Left ventricle myocardium superior (tissue), 1 donor: ENCODE data around the gene SIRT1. TPM values are rescaled to one million over a fixed set of nuclear protein-coding genes. Genes with fewer than 3 reads are reported as not detected.
"Not testable (repeated sequence)": the region's sequence is repeated elsewhere in the genome, so short reads cannot be mapped to it uniquely, and the experiment has no call there.

Experiments
- ATAC-seq: fragments of 200-7000 bp; cut with Tn5 transposase; one replicate; pipeline ENCODE4 v1.9.1; 2020; ENCODE audit warnings: mild to moderate bottlenecking, moderate library complexity
- DNase-seq: peaks from one replicate; pipeline ENCODE4 v3.0.0-alpha.2; 2020
- intact Hi-C: fragments of 100-400 bp; cut with micrococcal nuclease; formaldehyde crosslinking; loops from one replicate; pipeline ENCODE4 v1.11.0; 2022
- total RNA-seq: library from RNA; stranded (reverse); fragmentation: NEBNext Ultra II Directional; extraction: Animal tissue kit (Norgen Biotek cat#: 25700); gene quantifications from one replicate; pipeline ENCODE4 v1.2.1, GENCODE V29; 2021
- donor health status: DM: no; HTN: yes; CAD: no; lungs with severe emphysema.

SIRT1 gene
- total RNA-seq, 1 donor from 2014 or later: 16.5 TPM

- intact Hi-C loops: no loop called here
- no peak for ATAC-seq
- DNase-seq: no peak
Observed at GRCh38 chr10:67869996-67870395, 14.5 kb upstream of the SIRT1 start.

DNA sequence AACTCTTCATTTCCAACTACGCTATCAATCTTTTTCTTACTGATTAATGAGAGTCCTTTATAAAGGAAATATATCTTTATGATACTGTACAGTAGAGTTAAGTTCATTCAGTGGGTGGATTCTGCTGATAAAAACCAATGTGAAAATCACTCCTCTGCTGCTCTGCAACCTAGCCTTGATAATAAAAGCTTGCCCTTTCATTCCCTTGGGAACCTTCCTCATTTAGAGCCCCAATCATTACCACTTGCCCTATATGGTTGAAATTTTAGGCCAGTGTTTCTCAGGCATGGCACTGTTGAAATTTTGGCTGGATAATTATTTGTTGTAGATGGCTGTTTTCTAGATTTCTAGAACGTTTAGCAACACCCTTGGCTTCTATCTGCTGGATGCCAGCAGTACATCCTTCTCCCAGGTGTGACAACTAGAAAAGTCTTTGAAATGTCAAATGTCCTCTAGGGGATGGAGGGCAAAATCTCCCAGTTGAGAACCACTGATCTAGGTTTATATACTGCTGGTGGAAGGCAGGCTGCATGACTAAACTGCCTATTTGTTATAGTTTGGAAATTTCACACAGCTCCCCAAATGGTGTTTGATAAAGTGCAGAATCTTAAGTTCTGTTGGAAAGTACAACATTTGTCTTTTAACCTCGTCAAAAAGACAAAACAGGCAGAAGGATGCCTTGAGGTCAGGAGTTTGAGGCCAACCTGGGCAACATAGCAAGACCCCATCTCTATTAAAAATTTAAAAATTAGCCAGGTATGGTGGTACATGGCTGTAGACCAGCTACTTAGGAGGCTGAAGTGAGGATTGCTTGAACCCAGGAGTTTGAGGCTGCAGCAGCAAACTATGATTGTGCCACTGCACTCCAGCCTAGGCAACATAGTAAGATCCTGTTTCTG lies 8.9 kb upstream of the SIRT1 start:
- ATAC-seq (no peak), DNase-seq (no peak)
- intact Hi-C loops: no loop called here

DNA sequence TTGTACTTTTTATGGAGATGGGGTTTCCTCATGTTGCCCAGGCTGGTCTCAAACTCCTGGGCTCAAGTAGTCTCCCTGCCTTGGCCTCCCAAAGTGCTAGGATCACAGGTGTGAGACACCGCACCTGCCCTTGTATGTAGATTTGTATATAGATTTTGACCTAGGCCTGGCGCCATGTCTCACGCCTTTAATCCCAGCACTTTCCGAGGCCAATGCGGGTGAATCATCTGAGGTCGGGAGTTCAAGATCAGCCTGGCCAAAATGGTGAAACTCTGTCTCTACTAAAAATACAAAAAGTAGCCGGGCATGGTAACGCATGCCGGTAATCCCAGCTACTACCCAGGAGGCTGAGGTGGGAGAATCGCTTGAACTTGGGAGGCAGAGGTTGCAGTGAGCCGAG lies 7.0 kb upstream of the SIRT1 start:
- ATAC-seq, DNase-seq, intact Hi-C loops: not testable (repeated sequence)

DNA sequence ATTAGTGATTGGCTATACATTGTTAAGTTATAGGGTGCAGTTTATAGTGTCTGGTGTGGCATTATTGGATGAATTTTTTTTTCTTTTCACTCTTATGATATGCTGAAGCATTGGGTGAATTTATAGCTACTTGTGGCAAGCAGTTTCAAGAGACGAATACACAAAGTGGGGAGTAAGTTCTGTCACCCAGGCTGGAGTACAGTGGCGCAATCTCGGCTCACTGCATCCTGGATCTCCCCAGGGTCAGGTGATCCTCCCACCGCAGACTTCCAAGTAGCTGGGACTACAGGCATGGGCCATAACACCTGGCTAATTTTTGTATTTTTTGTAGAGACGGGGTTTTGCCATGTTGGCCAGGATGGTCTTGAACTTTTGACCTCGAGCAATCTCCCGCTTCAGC lies 6.3 kb upstream of the SIRT1 start:
- intact Hi-C loops: no loop called here
- DNase-seq (no peak), ATAC-seq (no peak)

DNA sequence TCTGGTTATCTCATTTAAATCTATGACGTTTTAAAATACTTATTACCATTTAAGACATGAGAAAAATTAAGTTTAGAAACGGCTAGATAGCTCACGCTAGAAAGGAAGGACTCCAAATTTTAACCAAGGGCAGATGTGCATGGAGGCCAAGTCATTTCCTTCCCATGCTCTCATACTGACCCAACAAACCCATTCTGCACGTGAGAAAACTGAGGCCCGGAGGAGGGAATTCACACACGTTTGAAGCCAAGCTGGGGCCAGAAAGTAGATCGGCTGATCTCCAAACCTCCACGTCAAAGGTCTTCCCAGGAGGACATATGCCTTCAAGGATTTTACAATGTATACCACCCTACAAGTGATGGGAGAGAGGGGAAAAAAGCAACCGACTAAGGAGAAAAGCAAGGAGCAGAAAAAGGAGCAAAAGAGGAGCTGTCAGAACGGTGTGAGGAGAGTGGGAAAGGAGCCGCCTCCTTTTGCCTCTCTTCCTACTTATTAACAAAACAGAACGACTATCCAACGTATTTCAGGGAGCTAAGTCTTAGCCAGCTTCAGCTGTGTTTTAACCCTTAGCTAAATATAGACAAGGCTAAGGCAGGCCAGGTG lies 645 bp upstream of the SIRT1 start:
- DNase-seq (no peak), ATAC-seq (peak; percentile 36)
- intact Hi-C loops: no loop called here

- peak; percentile 88 for DNase-seq
- intact Hi-C loops: no loop called here
- ATAC-seq: peak; percentile 78
Observed at GRCh38 chr10:67884842-67885670, 600 bp downstream of the SIRT1 start.

DNA sequence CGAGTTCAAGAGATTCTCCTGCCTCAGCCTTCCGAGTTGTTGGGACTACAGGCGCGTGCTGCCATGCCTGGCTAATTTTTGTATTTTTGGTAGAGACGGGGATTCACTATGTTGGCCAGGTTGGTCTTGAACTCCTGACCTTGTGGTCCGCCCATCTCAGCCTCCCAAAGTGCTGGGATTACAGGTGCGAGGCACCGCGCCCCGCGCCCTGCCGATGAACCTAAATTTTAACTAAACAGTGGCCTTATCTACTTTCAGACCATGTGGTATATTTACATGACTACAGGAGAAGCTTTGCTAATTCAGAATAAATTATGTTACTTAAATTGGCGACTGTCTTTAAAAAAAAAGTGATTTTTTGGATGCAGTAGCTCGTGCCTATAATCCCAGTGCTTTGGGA lies 9.2 kb downstream of the SIRT1 start:
- no peak for ATAC-seq
- intact Hi-C loops: no loop called here
- no peak for DNase-seq

DNA sequence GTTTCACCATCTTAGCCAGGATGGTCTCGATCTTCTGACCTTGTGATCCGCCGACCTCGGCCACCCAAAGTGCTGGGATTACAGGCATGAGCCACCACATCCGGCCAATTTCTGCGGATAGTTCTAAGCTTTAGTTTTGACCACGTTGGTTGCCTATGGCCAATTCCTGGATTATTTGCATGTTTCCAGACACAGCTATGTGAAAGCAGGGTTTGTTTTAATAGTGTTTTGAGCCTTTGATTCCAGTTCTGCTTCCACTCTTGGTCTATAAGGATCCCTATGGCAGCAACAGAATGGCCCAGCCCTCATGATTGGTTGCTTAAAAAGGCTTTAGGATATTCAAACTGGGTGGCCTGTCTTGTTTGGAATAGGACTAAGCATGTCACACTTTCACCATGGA lies 19.1 kb downstream of the SIRT1 start:
- intact Hi-C loops: no loop called here
- DNase-seq (no peak), ATAC-seq (no peak)

DNA sequence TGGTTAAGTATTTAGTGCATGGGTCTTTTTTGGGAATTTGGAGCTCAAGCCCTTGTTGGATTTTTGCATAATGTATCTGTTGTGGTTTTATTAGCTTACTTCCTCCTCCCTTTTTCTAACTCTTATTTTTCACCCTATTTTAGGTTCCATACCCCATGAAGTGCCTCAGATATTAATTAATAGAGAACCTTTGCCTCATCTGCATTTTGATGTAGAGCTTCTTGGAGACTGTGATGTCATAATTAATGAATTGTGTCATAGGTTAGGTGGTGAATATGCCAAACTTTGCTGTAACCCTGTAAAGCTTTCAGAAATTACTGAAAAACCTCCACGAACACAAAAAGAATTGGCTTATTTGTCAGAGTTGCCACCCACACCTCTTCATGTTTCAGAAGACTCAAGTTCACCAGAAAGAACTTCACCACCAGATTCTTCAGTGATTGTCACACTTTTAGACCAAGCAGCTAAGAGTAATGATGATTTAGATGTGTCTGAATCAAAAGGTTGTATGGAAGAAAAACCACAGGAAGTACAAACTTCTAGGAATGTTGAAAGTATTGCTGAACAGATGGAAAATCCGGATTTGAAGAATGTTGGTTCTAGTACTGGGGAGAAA lies 28.0 kb downstream of the SIRT1 start:
- ATAC-seq (no peak), DNase-seq (no peak)
- intact Hi-C loops: no loop called here

- DNase-seq: no peak
- intact Hi-C loops: no loop called here
- ATAC-seq: no peak
Observed at GRCh38 chr10:67914777-67915340, 30.4 kb downstream of the SIRT1 start.

DNA sequence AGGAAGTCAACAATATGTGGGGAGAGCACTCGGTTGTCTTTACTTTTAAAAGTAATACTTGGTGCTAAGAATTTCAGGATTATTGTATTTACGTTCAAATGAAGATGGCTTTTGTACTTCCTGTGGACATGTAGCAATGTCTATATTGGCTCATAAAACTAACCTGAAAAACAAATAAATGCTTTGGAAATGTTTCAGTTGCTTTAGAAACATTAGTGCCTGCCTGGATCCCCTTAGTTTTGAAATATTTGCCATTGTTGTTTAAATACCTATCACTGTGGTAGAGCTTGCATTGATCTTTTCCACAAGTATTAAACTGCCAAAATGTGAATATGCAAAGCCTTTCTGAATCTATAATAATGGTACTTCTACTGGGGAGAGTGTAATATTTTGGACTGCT lies 32.7 kb downstream of the SIRT1 start:
- no peak for DNase-seq
- intact Hi-C loops: no loop called here
- no peak for ATAC-seq

- ATAC-seq (no peak), DNase-seq (no peak)
- intact Hi-C loops: no loop called here
Observed at GRCh38 chr10:67917679-67918078, 33.2 kb downstream of the SIRT1 start.

DNA sequence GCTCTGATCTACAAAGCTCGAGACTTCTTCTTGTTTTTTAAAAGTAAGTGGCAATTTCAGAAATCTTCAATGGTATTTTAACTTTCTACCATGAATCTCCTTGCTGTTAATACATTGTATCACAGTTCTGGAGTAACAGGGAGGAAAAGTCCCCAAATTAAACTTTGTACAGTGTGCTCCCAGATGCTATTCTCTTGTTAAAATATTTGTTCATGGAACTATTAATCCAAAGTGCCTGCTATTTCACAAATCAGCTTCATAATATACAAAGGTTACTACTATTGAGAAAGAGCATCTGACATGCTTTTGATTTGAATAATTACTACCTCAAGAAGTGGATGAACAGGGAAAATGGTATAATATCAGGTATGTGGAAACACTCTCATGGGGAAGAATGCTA lies 36.6 kb downstream of the SIRT1 start:
- DNase-seq: no peak
- no peak for ATAC-seq
- intact Hi-C loops: no loop called here

GRCh38 chr10:67923551-67923950 lies 39.1 kb downstream of the SIRT1 start:
- intact Hi-C loops: no loop called here
- ATAC-seq: no peak
- no peak for DNase-seq

GRCh38 chr10:67924136-67924535 lies 39.7 kb downstream of the SIRT1 start:
- no peak for ATAC-seq
- DNase-seq: no peak
- intact Hi-C loops: no loop called here

GRCh38 chr10:67925449-67926005 lies 41.1 kb downstream of the SIRT1 start:
- DNase-seq: no peak
- intact Hi-C loops: no loop called here
- ATAC-seq: no peak

- DNase-seq (no peak), ATAC-seq (no peak)
- intact Hi-C loops: no loop called here
Observed at GRCh38 chr10:67926951-67927350, 42.5 kb downstream of the SIRT1 start.

- intact Hi-C loops: no loop called here
- no peak for ATAC-seq
Observed at GRCh38 chr10:67933199-67933598, 48.7 kb downstream of the SIRT1 start.

GRCh38 chr10:67934336-67934735 lies 49.9 kb downstream of the SIRT1 start:
- no peak for DNase-seq
- no peak for ATAC-seq
- intact Hi-C loops: no loop called here

More at GRCh38 chr10:67933199-67933598, 48.7 kb downstream of the SIRT1 start:
- DNase-seq: no peak
